Measurements from ENCODE around the gene RBM44. TPM values are rescaled to one million over a fixed set of nuclear protein-coding genes. Genes with fewer than 3 reads are reported as not detected.

RBM44 gene
- total RNA-seq, 1 donor from 2014 or later = 0.41 TPM

DNA sequence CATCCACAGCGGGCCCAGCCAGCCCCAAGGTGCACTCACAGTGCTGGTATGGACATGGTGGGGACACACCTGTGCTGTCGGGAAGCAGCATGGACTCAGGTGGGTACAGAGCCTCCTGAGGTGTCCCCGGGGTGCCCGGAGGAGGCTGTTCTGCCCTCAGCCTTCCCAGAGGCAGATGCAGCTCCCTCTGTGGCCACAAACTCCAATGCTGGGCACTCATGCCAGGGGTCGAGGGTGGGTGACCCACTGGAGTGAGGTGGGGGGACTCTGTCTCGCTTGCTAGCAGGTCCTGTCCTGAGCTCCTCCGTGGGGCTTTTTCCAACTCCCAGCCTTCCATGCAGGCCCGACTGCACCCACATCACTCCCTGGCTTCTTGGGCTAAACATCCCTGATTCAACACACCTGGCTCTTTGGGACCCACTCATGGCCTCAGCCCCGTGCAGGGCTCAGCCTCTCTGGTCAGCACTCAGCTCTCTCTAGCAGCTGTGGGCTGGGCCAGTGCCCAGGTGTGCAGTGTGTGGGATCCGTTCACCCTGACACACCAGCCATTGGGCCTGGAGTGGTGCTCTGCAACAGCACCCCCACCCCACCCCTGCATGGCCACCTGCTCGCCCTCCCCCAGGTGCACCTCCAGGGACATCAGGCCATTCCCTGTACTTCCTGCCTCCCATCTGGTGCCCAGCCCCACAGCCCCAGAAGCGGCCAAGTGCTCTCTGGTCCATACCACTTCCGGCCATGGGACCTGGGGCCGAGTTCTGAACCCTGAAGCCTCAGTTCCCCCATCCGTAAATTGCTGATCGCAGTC is 76.9 kb downstream of the RBM44 start:
- Mint-ChIP-seq H3K9me3 (no peaks in the 10 kb centered on the region), H3K4me1 (ENCODE audit: unreplicated experiment) (peaks cover 20% of the 10 kb centered on the region), H3K27ac (no peak overlapping the region), H3K36me3 (peaks cover under 1% of the 10 kb centered on the region), H3K4me3 (no peak overlapping the region), H3K27me3 (peaks cover 5% of the 10 kb centered on the region)
- DNase-seq (ENCODE audit: extremely low spot score, unreplicated experiment) = no peak
- TF ChIP-seq CTCF (conservative IDR thresholded peaks at IDR 0.05) = no peak

DNA sequence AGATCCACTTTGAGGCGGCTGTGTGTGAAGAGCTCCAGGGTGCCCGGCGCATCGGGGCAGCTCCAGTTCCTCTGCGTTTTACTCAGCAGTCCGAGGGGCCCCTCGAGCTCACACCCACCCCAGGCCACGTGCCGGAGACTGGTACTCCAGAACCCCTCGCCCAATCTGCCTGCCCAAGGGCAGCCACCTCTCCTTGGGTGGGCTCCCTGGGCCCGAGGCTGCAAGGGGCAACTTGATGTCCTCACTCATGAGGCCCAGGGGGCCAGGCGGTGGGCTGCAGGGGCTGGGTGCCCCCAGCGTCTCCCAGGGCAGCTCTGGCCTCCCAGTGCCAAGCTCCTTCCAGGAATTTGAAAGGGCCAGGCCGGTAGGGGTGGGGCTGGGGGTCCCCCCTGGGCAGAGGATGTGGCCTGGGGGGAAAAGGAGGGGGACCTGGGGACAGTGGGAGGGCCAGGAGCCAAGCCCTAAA is 77.5 kb downstream of the RBM44 start:
- Mint-ChIP-seq H3K36me3 (no peaks in the 10 kb centered on the region), H3K27me3 (peaks cover 3% of the 10 kb centered on the region), H3K9me3 (no peaks in the 10 kb centered on the region), H3K27ac (no peak overlapping the region), H3K4me1 (ENCODE audit: unreplicated experiment) (peaks cover 15% of the 10 kb centered on the region), H3K4me3 (no peak overlapping the region)
- no peak for DNase-seq (ENCODE audit: extremely low spot score, unreplicated experiment)
- no peak for TF ChIP-seq CTCF (conservative IDR thresholded peaks at IDR 0.05)

- H3K9me3 Mint-ChIP-seq = no peaks in the 10 kb centered on the region
- no peak overlapping the region for H3K4me3 Mint-ChIP-seq
- DNase-seq (ENCODE audit: extremely low spot score, unreplicated experiment) = no peak
- no peak for TF ChIP-seq CTCF (conservative IDR thresholded peaks at IDR 0.05)
- H3K36me3 Mint-ChIP-seq = no peaks in the 10 kb centered on the region
- H3K27ac Mint-ChIP-seq = no peak overlapping the region
- H3K4me1 Mint-ChIP-seq (ENCODE audit: unreplicated experiment) = peaks cover 12% of the 10 kb centered on the region
- H3K27me3 Mint-ChIP-seq = peaks cover 2% of the 10 kb centered on the region
Measured at GRCh38 chr2:237876532-237876931, 78.0 kb downstream of the RBM44 start.

- H3K4me3 Mint-ChIP-seq = no peak overlapping the region
- no peak overlapping the region for H3K27ac Mint-ChIP-seq
- no peak for TF ChIP-seq CTCF (conservative IDR thresholded peaks at IDR 0.05)
- no peaks in the 10 kb centered on the region for H3K9me3 Mint-ChIP-seq
- DNase-seq (ENCODE audit: extremely low spot score, unreplicated experiment) = no peak
- no peaks in the 10 kb centered on the region for H3K27me3 Mint-ChIP-seq
- H3K36me3 Mint-ChIP-seq = no peaks in the 10 kb centered on the region
- H3K4me1 Mint-ChIP-seq (ENCODE audit: unreplicated experiment) = peaks cover 12% of the 10 kb centered on the region
Measured at GRCh38 chr2:237876951-237877491, 78.4 kb downstream of the RBM44 start.

DNA sequence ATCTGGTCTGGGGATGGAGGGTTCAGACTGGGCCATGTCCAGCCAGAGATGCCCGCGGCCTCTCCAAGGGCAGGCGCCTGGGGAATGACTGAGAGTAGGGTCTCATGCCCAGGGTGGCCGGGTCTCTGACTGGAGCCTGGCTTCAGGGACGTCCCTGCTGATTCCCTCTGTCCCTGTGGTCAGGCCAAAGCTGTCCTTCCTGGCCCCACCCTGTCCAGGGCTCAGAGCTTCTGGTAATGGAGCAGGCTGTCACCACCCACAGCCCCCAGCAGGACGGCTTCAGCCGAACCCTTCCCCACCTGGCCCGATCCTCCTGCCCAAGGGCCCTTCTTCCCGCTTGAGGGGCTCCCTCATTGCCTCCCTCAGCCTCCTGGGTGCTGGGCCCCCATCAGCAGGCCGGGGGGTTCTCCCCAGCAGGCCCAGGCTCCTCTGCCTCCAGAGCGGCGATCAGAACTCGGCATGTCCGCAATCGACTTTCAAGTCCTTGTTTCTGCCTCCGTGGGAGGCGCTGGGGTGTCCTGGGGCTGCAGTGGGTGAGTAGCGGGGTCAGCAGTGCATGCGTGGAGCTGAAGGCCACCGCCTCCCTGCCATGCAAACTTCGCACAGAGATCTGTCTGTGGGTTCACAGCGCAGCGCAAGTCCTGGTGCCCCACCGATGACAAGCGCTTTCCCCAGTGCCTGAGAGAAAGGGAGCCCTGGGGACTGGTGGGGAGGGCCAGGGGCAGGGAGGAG is 79.2 kb downstream of the RBM44 start:
- TF ChIP-seq CTCF (conservative IDR thresholded peaks at IDR 0.05) = no peak
- no peak for DNase-seq (ENCODE audit: extremely low spot score, unreplicated experiment)
- no peak overlapping the region for H3K4me3 Mint-ChIP-seq
- no peak overlapping the region for H3K27ac Mint-ChIP-seq
- peaks cover 12% of the 10 kb centered on the region for H3K4me1 Mint-ChIP-seq (ENCODE audit: unreplicated experiment)
- H3K36me3 Mint-ChIP-seq = no peaks in the 10 kb centered on the region
- H3K9me3 Mint-ChIP-seq = no peaks in the 10 kb centered on the region
- H3K27me3 Mint-ChIP-seq = no peaks in the 10 kb centered on the region

Measured in type B pancreatic cell (in vitro differentiated cells).